HG02759 (cell line): ENCODE measurements around the gene BFSP2.
"Not testable (repeated sequence)": the region's sequence is repeated elsewhere in the genome, so short reads cannot be mapped to it uniquely, and the experiment has no call there.

Experiments
- ATAC-seq: cut with Tn5 transposase; IDR thresholded peaks from one replicate; pipeline ENCODE4 v1.9.1; 2021; ENCODE audit warnings: mild to moderate bottlenecking, moderate library complexity; ENCODE audit not compliant: unreplicated experiment

Gene BFSP2

DNA sequence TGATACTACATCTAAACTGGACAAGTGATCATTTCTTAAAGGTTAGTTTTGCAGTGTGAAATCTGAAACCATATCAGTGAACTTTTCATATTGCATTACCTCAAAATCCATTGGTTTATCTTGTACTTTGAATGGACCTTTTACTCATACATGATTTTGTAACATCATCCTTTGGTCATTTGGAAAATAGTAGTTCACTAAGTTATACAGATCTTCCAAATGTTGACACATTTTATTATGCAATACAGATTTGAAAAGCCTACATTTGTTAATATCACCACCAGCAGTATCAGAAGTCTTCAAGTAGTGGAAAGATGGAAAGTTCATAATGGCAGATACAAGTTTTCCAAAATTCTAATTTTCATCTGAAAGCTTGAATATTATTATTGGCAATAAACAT lies 109.6 kb downstream of the BFSP2 start:
- ATAC-seq: no peak

DNA sequence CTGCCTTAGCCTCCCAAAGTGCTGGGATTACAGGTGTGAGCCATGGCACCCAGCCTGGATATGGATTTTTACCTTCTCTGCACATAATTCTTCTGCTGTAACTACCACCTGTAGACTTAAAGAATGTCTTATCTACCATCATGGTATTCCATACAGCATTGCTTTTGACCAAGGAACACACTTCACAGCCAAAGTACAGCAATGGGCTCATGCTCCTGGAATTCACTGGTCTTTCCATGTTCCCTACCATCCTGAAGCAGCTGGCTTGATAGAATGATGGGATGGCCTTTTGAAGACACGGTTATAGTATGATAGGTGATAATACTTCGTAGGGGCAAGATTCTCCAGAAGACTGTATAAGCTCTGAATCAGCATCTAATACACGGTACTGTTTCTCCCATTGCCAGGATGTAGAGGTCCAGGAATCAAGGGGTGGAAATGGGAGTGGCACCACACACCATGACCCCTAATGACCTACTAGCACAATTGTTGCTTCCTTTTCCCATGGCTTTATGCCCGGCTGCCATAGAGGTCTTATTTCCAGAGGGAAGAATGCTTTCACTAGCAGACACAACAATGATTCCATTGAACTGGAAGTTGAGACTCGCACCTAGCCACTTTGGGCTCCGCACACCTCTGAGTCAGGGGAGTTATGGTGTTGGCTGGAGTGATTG lies 112.7 kb downstream of the BFSP2 start:
- ATAC-seq: no peak

DNA sequence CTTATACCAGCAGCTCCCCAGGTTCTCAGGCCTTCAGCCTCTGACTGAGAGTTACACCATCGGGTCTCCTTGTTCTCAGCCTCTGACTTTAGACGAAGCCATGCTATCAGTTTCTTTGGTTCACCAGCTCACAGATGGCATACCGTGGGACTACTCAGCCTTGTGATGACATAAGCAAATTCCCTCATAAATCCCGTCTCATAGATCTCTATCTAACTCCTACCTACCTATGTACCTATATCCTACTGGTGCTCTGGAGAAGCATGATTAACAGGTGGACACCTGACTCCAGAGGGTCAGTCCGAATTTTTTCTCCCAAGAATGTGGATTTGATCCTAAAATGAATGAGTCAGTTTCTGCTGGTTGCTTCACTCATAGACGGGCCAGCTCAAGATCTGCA lies 114.6 kb downstream of the BFSP2 start:
- ATAC-seq: no peak

DNA sequence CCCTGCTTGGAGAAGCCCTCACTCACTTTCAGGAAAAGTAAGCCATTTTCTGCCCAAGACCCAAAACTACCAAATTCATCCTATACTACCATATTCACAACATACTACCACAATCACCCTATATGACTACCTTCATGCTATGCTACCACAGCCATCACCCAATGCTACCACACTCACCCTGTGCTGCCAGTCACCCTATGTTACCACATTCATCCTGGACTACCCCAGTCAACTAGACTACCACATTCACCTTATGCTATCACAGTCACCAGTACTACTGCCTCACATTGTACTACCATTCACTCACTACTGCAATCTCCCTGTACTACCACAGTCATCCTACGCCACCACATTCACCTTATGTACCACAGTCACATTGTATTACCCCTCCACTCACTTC lies 115.3 kb downstream of the BFSP2 start:
- ATAC-seq: no peak

DNA sequence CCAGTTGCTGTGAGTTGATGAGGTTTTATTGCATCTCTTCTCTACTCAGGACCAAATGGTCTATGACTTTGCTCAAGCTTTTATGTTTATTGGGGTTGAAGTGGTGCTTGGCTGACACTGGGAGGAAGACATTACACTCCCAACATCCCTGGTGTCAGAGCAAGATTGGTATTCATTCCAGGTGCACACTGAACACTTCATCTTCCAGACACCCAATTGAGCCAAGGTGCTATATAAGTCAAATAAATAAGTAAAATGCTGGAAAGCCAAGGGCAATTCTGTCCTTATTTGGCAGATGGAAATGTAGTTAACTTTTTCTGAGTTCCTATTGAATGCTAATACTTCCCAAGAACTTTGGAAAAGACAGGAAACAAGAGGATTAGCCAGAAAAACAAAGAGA lies 120.4 kb downstream of the BFSP2 start:
- no peak for ATAC-seq

DNA sequence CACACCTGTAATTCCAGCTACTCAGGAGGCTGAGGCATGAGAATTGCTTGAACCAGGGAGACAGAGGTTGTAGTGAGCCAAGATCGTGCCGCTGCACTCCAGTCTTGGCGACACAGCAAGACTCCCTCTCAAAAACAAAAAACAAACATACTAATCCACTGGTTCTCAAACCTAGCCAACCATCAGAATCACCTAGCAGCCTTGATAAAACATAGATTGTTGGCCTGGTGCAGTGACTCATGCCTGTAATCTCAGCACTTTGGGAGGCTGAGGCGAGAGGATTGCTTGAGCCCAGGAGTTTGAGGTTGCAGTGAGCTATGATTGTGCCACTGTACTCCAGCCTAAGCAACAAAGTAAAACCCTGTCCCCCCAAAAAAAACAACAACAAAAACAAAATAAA lies 121.1 kb downstream of the BFSP2 start:
- ATAC-seq: not testable (repeated sequence)

DNA sequence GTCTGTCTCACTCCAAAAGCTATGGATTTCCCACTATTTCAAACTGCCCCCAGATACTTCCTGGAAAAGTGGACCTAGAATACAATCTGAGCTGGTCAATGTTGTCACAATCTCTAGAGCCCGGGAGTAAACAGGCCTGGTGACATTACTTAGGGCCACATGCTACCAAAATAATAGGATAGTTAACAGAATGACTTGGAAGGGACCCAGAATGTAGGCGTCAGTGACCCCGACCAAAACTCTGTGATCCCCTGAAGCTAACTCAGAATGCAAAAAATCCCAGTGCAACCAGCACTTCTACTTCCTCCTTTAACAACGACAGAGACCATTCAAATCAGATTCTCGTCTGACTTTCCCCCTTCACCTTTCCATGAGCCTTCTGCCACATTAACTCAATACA lies 122.1 kb downstream of the BFSP2 start:
- no peak for ATAC-seq

DNA sequence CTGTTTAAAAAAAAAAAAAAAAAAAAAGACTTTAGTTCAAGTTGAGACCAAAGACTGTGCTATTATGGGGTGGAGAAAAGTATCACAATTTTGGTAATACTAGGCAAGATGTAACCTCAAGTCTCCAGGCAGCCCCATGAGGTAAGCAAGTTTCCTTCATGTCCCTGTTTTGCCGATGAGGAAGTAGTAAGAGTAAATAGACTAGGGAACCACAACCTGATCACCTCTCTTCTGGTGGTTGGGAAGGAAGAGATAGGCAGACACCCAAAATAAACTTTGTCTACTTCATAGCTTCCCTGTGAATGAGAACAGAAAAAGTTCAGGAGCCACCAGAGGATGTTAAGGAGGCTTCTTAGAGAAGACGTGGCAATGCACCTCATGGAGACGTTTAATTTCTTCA lies 123.9 kb downstream of the BFSP2 start:
- ATAC-seq: not testable (repeated sequence)
